NCI-H345 (cell line): ENCODE results near the gene SDR42E1.
"Not testable (repeated sequence)": the region's sequence is repeated elsewhere in the genome, so short reads cannot be mapped to it uniquely, and the experiment has no call there.

ENCODE experiments used
- DNase-seq: peaks from one replicate; lab custom pipeline; 2025; lab: John Stamatoyannopoulos, UW

The SDR42E1 gene

GRCh38 chr16:82037251-82037650 is 26.0 kb upstream of the SDR42E1 start:
- no peak for DNase-seq

GRCh38 chr16:82034981-82035612 is 23.8 kb upstream of the SDR42E1 start, which contains the start of gene HSD17B2:
Gene HSD17B2 (plus strand): TSS chr16:82035253. CDS start chr16:82035425, 172 bp downstream.
- DNase-seq: no peak

DNA sequence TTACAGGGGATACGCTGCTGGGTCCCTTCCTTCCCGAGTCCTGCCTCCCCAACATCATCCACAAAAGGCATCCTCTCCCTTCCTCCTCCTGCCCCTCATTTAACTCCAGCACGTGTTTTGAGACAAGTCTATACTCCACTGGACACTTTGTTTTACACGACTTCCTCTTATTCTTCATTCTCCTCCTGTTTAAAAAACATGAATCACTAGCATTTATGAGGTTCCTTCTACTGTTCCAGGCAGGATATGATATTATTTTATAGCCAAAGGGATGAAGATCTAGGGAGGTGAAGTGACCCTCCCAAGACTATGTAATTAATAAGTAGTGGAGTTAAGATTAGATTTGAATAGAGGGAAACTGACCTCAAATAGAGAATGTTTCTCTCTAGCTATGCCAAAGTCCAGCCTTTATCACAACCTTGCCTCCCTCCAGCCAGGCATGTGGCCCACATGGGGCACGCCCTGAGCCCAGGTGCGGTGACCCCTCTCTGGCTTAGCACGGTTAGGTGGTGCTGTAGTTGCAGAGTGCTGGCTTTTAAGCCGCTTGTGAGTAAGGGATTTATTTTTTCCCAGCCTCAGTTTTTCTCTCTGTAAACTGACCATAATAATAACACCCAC is 22.5 kb upstream of the SDR42E1 start:
- no peak for DNase-seq

DNA sequence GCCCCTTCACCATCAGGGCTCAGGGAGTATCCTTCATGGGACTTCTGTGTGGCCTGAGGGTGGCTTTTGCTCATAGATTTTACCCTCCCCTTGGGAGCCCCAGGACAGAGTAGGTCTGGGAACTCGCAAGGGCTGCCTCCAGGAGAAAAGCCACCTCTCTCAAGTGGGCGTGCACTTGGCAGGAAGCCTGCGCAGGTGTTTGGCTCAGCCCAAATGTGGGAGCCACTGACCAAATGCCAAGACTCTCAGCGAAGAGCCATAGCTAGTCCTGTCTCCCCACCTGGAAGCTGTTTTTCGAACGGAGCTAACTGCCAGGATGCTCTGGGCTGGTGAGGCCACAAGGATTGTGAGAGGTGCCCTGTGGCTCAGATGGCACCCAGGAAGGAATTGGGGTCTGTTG is 21.7 kb upstream of the SDR42E1 start:
- peak; percentile 45 for DNase-seq

- peak; percentile 28 for DNase-seq
Observed at GRCh38 chr16:82031116-82032084, 20.1 kb upstream of the SDR42E1 start.

GRCh38 chr16:82027629-82028064 is 16.4 kb upstream of the SDR42E1 start:
- DNase-seq: no peak

DNA sequence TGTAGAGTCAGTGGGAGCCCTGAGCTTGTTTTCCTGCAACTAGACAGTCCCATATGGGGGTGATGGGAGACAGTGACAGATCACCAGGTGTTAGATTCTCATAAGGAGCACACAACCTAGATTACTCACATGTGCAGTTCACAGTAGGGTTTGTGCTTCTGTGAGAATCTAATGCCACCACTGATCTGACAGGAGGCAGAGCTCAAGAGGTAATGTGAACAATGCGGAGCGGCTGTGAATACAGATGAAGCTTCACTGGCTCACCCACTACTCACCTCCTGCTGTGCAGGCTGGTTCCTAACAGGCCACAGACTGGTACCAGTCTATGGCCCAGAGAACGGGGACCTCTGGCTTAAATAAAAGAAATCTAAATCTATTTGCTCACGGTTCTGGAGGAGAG is 13.6 kb upstream of the SDR42E1 start:
- no peak for DNase-seq

DNA sequence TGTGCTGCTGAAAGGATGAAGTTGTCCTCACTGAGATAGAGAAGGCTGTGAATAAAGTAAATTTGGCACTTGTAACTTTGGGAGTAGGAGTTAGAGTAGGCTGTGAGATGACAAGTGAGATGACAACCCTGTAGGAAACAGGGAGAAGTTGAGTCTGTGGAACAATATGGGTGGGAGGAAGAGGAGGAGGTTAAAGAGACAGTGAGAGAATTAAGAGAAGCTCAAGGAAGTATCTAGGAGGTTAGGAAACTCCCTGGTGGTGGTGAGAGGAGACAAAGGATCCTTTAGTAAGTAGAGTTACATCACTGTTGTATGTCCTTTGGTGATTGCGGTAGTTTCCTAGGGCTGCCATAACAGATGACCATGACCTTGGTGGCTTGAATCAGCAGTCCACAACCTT is 13.0 kb upstream of the SDR42E1 start:
- DNase-seq: no peak

GRCh38 chr16:82023206-82023605 is 11.9 kb upstream of the SDR42E1 start:
- no peak for DNase-seq

DNA sequence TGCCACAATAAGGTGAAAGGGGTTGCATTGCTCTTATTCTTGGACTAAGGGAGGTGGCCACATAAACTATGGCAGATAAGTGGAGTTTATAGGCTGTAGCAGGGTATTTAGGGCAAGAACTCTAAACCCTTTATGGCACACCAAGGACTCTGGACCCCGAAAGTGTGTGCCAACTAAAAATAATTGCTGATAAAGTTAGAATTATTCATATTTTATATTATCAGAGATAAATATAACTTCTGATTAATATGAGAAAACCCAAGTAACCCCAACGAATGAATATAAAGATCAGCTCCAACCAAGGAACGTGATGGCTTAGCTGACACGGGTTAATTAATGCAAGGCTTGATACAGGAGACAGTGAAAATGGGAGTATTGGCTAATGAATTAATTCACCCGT is 8.8 kb upstream of the SDR42E1 start:
- DNase-seq: no peak

GRCh38 chr16:82019535-82019934 is 8.3 kb upstream of the SDR42E1 start:
- DNase-seq: no peak

GRCh38 chr16:82017911-82018568 is 6.8 kb upstream of the SDR42E1 start:
- DNase-seq: no peak

DNA sequence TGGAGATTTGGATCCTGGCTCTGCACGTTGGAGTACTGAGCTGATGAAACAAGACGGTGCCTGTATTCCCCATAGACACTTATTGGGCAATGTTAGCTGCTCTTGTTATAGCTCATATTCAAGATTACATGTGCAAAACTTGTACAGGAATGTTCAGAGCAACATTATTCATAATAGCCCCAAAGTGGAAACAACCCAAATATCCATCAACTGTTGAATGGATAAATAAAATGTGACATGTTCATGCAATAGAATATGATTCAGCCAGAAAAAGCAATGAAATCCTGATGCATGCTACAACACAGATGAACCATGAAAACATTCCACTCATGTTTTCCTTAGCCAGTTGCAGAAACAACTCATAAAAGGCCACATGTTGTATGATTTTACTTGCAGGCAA is 5.7 kb upstream of the SDR42E1 start:
- DNase-seq: no peak

GRCh38 chr16:82016263-82016662 is 5.0 kb upstream of the SDR42E1 start:
- no peak for DNase-seq

DNA sequence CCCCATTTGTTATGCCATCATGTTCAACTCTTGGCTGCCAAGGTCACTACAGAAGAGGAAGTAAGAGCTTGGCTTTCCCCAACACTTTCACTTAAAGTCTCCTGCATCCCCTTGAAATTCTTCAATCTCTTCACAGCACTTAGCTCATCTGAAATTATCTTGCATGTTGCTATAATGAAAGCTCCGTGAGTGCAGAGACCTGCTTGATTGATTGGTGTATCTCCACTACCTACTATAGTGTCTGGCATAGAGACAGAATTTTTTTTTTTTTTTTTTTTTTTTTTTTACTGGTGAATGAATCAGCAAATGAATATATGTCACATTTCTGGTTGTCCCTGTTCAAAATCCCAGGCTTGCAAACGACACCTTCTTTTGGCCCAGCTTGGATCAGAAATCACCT is 1.9 kb upstream of the SDR42E1 start:
- DNase-seq: no peak

DNA sequence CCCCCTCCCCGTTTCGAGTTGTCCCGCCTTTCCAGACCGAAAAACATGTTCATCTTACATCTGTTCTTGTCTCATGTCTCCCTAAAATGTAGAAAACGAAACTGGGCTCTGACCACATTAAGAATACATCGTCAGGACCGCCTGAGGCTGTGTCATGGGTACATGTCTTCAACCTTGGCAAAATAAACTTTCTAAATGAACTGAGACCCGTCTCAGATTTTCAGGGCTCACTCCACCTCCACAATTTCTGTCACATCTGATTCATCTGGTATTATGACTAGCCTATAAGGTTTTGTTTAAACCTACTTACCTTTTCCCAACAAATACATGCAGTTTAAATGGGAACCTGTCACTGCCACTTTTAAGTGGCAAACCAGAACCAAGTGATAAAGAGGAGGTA is 621 bp downstream of the SDR42E1 start:
- DNase-seq: no peak

DNA sequence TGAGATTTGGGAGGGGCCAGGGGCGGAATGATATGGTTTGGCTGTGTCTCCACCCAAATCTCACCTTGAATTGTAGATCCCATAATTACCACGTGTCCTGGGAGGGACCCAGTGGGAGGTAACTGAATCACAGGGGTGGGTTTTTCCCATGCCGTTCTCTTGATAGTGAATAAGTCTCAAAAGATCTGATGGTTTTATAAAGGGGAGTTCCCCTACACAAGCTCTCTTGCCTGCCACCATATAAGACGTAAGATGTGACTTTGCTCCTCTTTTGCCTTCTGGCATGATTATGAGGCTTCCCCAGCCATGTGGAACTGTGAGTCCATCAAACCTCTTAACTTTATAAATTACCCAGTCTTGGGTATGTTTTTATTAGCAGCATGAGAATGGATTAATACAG is 1.5 kb downstream of the SDR42E1 start:
- DNase-seq: not testable (repeated sequence)

- no peak for DNase-seq
Observed at GRCh38 chr16:82008957-82009592, 2.2 kb downstream of the SDR42E1 start.

DNA sequence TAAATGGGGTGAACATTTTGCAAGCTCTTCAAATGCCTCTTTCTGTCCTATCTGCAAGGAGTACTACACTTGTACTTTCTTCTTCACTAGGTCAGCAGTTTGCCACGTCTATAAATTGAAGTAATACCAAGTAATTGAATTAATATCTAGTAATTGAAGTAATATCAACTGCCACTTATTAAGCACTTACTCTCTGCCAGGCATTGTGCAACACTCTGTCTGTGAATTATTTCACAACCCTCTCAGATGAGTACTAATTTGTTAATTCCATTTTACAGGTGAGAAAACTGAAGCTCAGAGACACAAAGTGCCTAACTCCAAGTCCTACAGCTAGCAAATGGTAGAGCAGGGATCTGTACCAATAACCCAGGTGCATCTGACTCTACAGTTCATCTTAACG is 4.1 kb downstream of the SDR42E1 start:
- no peak for DNase-seq

DNA sequence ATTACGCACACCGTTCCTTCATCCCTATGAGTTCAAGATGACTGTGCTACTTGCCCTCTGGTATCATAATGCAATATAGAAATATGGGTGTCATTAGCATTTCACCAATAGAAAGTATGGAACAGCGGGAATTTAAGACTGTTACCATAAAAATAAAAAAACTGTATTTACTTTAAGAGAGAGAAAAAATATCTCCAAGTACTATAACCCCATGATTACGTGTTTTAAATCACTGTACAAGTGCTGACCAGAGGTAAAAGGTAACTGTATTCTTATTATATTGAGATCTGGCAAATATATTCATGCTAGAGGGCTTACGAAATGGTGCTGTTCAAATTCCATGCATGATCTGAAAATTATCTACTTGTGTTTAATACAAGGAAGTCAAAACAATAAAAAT is 5.2 kb downstream of the SDR42E1 start:
- no peak for DNase-seq

GRCh38 chr16:82005027-82005830 is 6.0 kb downstream of the SDR42E1 start:
- no peak for DNase-seq
